Smooth muscle cell (in vitro differentiated cells): ENCODE results near the gene SIGMAR1. TPM values are rescaled to one million over a fixed set of nuclear protein-coding genes. Genes with fewer than 3 reads are reported as not detected.

Experiments used
- DNase-seq: peaks from one replicate; lab custom pipeline; 2025; ENCODE audit not compliant: unreplicated experiment; lab: John Stamatoyannopoulos, UW
- H2AFZ ChIP-seq: fragments of 200-600 bp; sonication (generic); 2 replicates; pipeline ENCODE4 v1.6.0; 2016; ENCODE audit warnings: antibody characterized with exemption, low read depth, mild to moderate bottlenecking
- H3F3A ChIP-seq: fragments of 200-600 bp; sonication (generic); 2 replicates; pipeline ENCODE4 v1.6.0; 2017; ENCODE audit warnings: antibody characterized with exemption, low read depth
- H3K27ac ChIP-seq: fragments of 200-600 bp; sonication (generic); 2 replicates; pipeline ENCODE4 v1.5.1; 2016; ENCODE audit warnings: low read depth, mild to moderate bottlenecking
- H3K27me3 ChIP-seq: fragments of 200-600 bp; sonication (generic); 2 replicates; pipeline ENCODE4 v1.6.1; 2016; ENCODE audit warnings: low read depth, mild to moderate bottlenecking
- H3K36me3 ChIP-seq: fragments of 200-600 bp; sonication (generic); 2 replicates; pipeline ENCODE4 v1.5.1; 2016; ENCODE audit warnings: low read depth
- H3K4me1 ChIP-seq: fragments of 200-600 bp; sonication (generic); 2 replicates; pipeline ENCODE4 v1.5.1; 2016; ENCODE audit warnings: low read depth
- H3K4me2 ChIP-seq: fragments of 200-600 bp; sonication (generic); 2 replicates; pipeline ENCODE4 v1.6.0; 2016; ENCODE audit warnings: mild to moderate bottlenecking
- H3K4me3 ChIP-seq: fragments of 200-600 bp; sonication (generic); 2 replicates; pipeline ENCODE4 v1.5.1; 2016; ENCODE audit warnings: mild to moderate bottlenecking
- H3K79me2 ChIP-seq: fragments of 200-600 bp; sonication (generic); 2 replicates; pipeline ENCODE4 v1.6.0; 2016; ENCODE audit warnings: low read depth, mild to moderate bottlenecking
- H3K9ac ChIP-seq: fragments of 200-600 bp; sonication (generic); 2 replicates; pipeline ENCODE4 v1.6.0; 2016; ENCODE audit warnings: low read depth
- H3K9me3 ChIP-seq: fragments of 200-600 bp; sonication (generic); replicated peaks from 2 replicates; pipeline ENCODE4 v1.5.1; 2016; ENCODE audit warnings: low read depth
- H4K20me1 ChIP-seq: fragments of 200-600 bp; sonication (generic); 2 replicates; pipeline ENCODE4 v1.6.0; 2016; ENCODE audit warnings: low read depth
- CTCF ChIP-seq: fragments of 200-600 bp; sonication (generic); IDR thresholded peaks from 2 replicates; pipeline ENCODE4 v1.5.1; 2017; ENCODE audit warnings: borderline replicate concordance, mild to moderate bottlenecking, antibody characterized with exemption; ENCODE audit not compliant: insufficient read depth, poor library complexity, severe bottlenecking
- WGBS: methylation state at CpG from one replicate; pipeline ENCODE4 v1.1.7; 2016; ENCODE audit warnings: low lambda C conversion rate; 5-methylcytosine and 5-hydroxymethylcytosine counted together
- polyA plus RNA-seq: library from polyadenylated mRNA; unstranded; fragments of >200 nt; fragmentation: Nextera tagmentation; extraction: Ambion mirVana; gene quantifications from 2 replicates; pipeline ENCODE4 v1.2.1, GENCODE V29; 2016
- total RNA-seq: library from RNA; depleted of rRNA; stranded (reverse); fragments of >200 nt; gene quantifications from 2 replicates; pipeline ENCODE4 v1.2.3, GENCODE V29; 2014

SIGMAR1 gene
- total and polyA plus RNA-seq, 2 experiments from 2014 or later, result 105 to 192 TPM

GRCh38 chr9:34633851-34634550, 3.6 kb downstream of the SIGMAR1 start:
- Histone ChIP-seq H3K9ac (no peak overlapping the region), H2AFZ (no peak overlapping the region), H3K4me2 (no peak overlapping the region), H4K20me1 (no peaks in the 10 kb centered on the region), H3K4me3 (no peak overlapping the region), H3K27me3 (peaks cover 33% of the 10 kb centered on the region), H3K79me2 (peaks cover 10% of the 10 kb centered on the region), H3K36me3 (no peaks in the 10 kb centered on the region), H3K27ac (no peak overlapping the region), H3K9me3 (no peaks in the 10 kb centered on the region), H3F3A (no peaks in the 10 kb centered on the region), H3K4me1 (peaks cover 37% of the 10 kb centered on the region)
- no peak for DNase-seq
- TF ChIP-seq CTCF, result peak; percentile 83
- 34% methylated on average over 3 of the region's 3 CpGs for WGBS

GRCh38 chr9:34633166-34633565, 4.4 kb downstream of the SIGMAR1 start:
- Histone ChIP-seq H3K36me3 (no peaks in the 10 kb centered on the region), H3K9ac (no peak overlapping the region), H3K27ac (no peak overlapping the region), H2AFZ (no peak overlapping the region), H3K79me2 (peaks cover 10% of the 10 kb centered on the region), H4K20me1 (no peaks in the 10 kb centered on the region), H3K4me1 (peaks cover 38% of the 10 kb centered on the region), H3K27me3 (peaks cover 41% of the 10 kb centered on the region), H3K9me3 (no peaks in the 10 kb centered on the region), H3F3A (no peaks in the 10 kb centered on the region), H3K4me2 (no peak overlapping the region), H3K4me3 (no peak overlapping the region)
- DNase-seq, result no peak
- no peak for TF ChIP-seq CTCF
- WGBS, result 59% methylated on average over 5 of the region's 5 CpGs

GRCh38 chr9:34630402-34631154, 7.0 kb downstream of the SIGMAR1 start:
- Histone ChIP-seq H3K79me2 (no peaks in the 10 kb centered on the region), H3F3A (no peaks in the 10 kb centered on the region), H3K27ac (no peak overlapping the region), H3K4me3 (no peak overlapping the region), H4K20me1 (no peaks in the 10 kb centered on the region), H3K9ac (no peak overlapping the region), H3K4me1 (peaks cover 30% of the 10 kb centered on the region), H3K9me3 (no peaks in the 10 kb centered on the region), H3K4me2 (no peak overlapping the region), H3K36me3 (no peaks in the 10 kb centered on the region), H2AFZ (no peak overlapping the region), H3K27me3 (peaks cover 67% of the 10 kb centered on the region)
- no peak for TF ChIP-seq CTCF
- 59% methylated on average over 5 of the region's 5 CpGs for WGBS
- no peak for DNase-seq
